TTC549 (cell line): ENCODE results near the gene C2CD4B.

ENCODE experiments used
- FAIRE-seq: peaks from 2 replicates; lab custom pipeline; 2012; peaks lifted over from hg19 to GRCh38; lab: Jason Lieb, UNC

C2CD4B gene

GRCh38 chr15:62165104-62165792 is at the start of gene C2CD4B:
TSS of gene C2CD4B (minus strand) at chr15:62165285. CDS start at chr15:62164984, 301 bp downstream.
- no peak for FAIRE-seq

- FAIRE-seq, result no peak
Observed at GRCh38 chr15:62212741-62213140, 47.7 kb upstream of the C2CD4B start.

- no peak for FAIRE-seq
Observed at GRCh38 chr15:62211348-62211747, 46.3 kb upstream of the C2CD4B start.

GRCh38 chr15:62209821-62210220 is 44.7 kb upstream of the C2CD4B start:
- no peak for FAIRE-seq

- no peak for FAIRE-seq
Observed at GRCh38 chr15:62209322-62209721, 44.2 kb upstream of the C2CD4B start.

- no peak for FAIRE-seq
Observed at GRCh38 chr15:62208884-62209283, 43.8 kb upstream of the C2CD4B start.

GRCh38 chr15:62208367-62208766 is 43.3 kb upstream of the C2CD4B start:
- no peak for FAIRE-seq

- no peak for FAIRE-seq
Observed at GRCh38 chr15:62190675-62191074, 25.6 kb upstream of the C2CD4B start.

GRCh38 chr15:62190274-62190673 is 25.2 kb upstream of the C2CD4B start:
- no peak for FAIRE-seq

GRCh38 chr15:62188744-62189143 is 23.7 kb upstream of the C2CD4B start:
- no peak for FAIRE-seq

- no peak for FAIRE-seq
Observed at GRCh38 chr15:62187910-62188309, 22.8 kb upstream of the C2CD4B start.

GRCh38 chr15:62187425-62187824 is 22.3 kb upstream of the C2CD4B start:
- FAIRE-seq, result no peak

- FAIRE-seq, result no peak
Observed at GRCh38 chr15:62186578-62186977, 21.5 kb upstream of the C2CD4B start.

GRCh38 chr15:62183130-62183529 is 18.0 kb upstream of the C2CD4B start:
- no peak for FAIRE-seq

- no peak for FAIRE-seq
Observed at GRCh38 chr15:62173215-62173614, 8.1 kb upstream of the C2CD4B start.

GRCh38 chr15:62171882-62172281 is 6.8 kb upstream of the C2CD4B start:
- no peak for FAIRE-seq

- no peak for FAIRE-seq
Observed at GRCh38 chr15:62165793-62166375, 799 bp upstream of the C2CD4B start.

GRCh38 chr15:62164396-62165103 is 535 bp downstream of the C2CD4B start:
- no peak for FAIRE-seq

GRCh38 chr15:62164014-62164395 is 1.1 kb downstream of the C2CD4B start:
- FAIRE-seq, result no peak

- FAIRE-seq, result no peak
Observed at GRCh38 chr15:62163397-62164013, 1.6 kb downstream of the C2CD4B start.

- no peak for FAIRE-seq
Observed at GRCh38 chr15:62153228-62153627, 11.9 kb downstream of the C2CD4B start.

GRCh38 chr15:62150445-62150844 is 14.6 kb downstream of the C2CD4B start:
- no peak for FAIRE-seq

- FAIRE-seq, result no peak
Observed at GRCh38 chr15:62149729-62150128, 15.4 kb downstream of the C2CD4B start.
